TTC549 (cell line): ENCODE measurements around the gene ACOT11.

Source experiments
- FAIRE-seq: peaks from 2 replicates; lab custom pipeline; 2012; peaks lifted over from hg19 to GRCh38; lab: Jason Lieb, UNC

ACOT11 gene

GRCh38 chr1:54565113-54565501 is 17.1 kb downstream of the ACOT11 start:
- no peak for FAIRE-seq

- FAIRE-seq = no peak
Observed at GRCh38 chr1:54566438-54567141, 18.6 kb downstream of the ACOT11 start.

GRCh38 chr1:54567961-54568360 is 19.9 kb downstream of the ACOT11 start:
- FAIRE-seq = no peak

GRCh38 chr1:54569339-54569738 is 21.3 kb downstream of the ACOT11 start:
- no peak for FAIRE-seq

GRCh38 chr1:54570161-54570560 is 22.1 kb downstream of the ACOT11 start:
- FAIRE-seq = no peak

GRCh38 chr1:54571326-54571725 is 23.3 kb downstream of the ACOT11 start:
- no peak for FAIRE-seq

- FAIRE-seq = no peak
Observed at GRCh38 chr1:54571803-54572541, 23.9 kb downstream of the ACOT11 start.

GRCh38 chr1:54572542-54572850 is 24.5 kb downstream of the ACOT11 start:
- no peak for FAIRE-seq

GRCh38 chr1:54574158-54574778 is 26.2 kb downstream of the ACOT11 start:
- FAIRE-seq = no peak

GRCh38 chr1:54575161-54575560 is 27.1 kb downstream of the ACOT11 start:
- no peak for FAIRE-seq

- no peak for FAIRE-seq
Observed at GRCh38 chr1:54575605-54576290, 27.7 kb downstream of the ACOT11 start.

- FAIRE-seq = no peak
Observed at GRCh38 chr1:54577612-54578011, 29.6 kb downstream of the ACOT11 start.

- FAIRE-seq = no peak
Observed at GRCh38 chr1:54579337-54579781, 31.3 kb downstream of the ACOT11 start.

GRCh38 chr1:54580856-54581550 is 33.0 kb downstream of the ACOT11 start:
- no peak for FAIRE-seq

GRCh38 chr1:54581621-54582035 is 33.6 kb downstream of the ACOT11 start:
- FAIRE-seq = no peak

- FAIRE-seq = no peak
Observed at GRCh38 chr1:54582566-54583306, 34.7 kb downstream of the ACOT11 start.

- FAIRE-seq = no peak
Observed at GRCh38 chr1:54583307-54583686, 35.3 kb downstream of the ACOT11 start.

- FAIRE-seq = no peak
Observed at GRCh38 chr1:54583871-54584270, 35.8 kb downstream of the ACOT11 start.

- FAIRE-seq = no peak
Observed at GRCh38 chr1:54584575-54584974, 36.5 kb downstream of the ACOT11 start.

- no peak for FAIRE-seq
Observed at GRCh38 chr1:54585181-54586066, 37.4 kb downstream of the ACOT11 start.

GRCh38 chr1:54588377-54588776 is 40.3 kb downstream of the ACOT11 start:
- no peak for FAIRE-seq
